ENCODE results near the gene ZBTB7C. TPM values are rescaled to one million over a fixed set of nuclear protein-coding genes. Genes with fewer than 3 reads are reported as not detected.

ZBTB7C gene
- total and polyA plus RNA-seq, 4 donors, result 0.19 to 1.1 (median 0.45) TPM

- Histone ChIP-seq H3K4me3 (ENCODE audit: low read depth in 1 of 3, low read length in 3 of 3) (no peak overlapping the region), H3K27me3 (ENCODE audit: control insufficient read depth in 4 of 4, insufficient read depth in 4 of 4, low read length in 3 of 4) (no peaks in the 10 kb centered on the region), H3K36me3 (ENCODE audit: control insufficient read depth in 4 of 4, insufficient read depth in 3 of 4, low read depth in 1 of 4, low read length in 3 of 4) (no peaks in the 10 kb centered on the region), H3K9ac (ENCODE audit: low read depth in 1 of 2, low read length in 2 of 2) (no peak overlapping the region), H3K4me1 (ENCODE audit: control insufficient read depth in 4 of 4, insufficient read depth in 4 of 4, low read length in 3 of 4) (no peaks in the 10 kb centered on the region), H3K9me3 (ENCODE audit: control insufficient read depth in 4 of 4, low read length in 3 of 4) (no peaks in the 10 kb centered on the region), H3K27ac (ENCODE audit: low read depth in 1 of 2, low read length in 2 of 2) (no peak overlapping the region)
- no peak for TF ChIP-seq JUND (IDR thresholded peaks at IDR 0.05)
- no peak for TF ChIP-seq FOXA1 (IDR thresholded peaks at IDR 0.05)
- no peak for TF ChIP-seq SP1 (IDR thresholded peaks at IDR 0.05)
- TF ChIP-seq NR2F2 (IDR thresholded peaks at IDR 0.05), result no peak
- TF ChIP-seq FOXA2 (IDR thresholded peaks at IDR 0.05), result no peak
- TF ChIP-seq, protein P1, sequence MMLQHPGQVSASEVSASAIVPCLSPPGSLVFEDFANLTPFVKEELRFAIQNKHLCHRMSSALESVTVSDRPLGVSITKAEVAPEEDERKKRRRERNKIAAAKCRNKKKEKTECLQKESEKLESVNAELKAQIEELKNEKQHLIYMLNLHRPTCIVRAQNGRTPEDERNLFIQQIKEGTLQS (IDR thresholded peaks at IDR 0.05), result no peak
- no peak for TF ChIP-seq RXRA (IDR thresholded peaks at IDR 0.05)
- no peak for TF ChIP-seq HNF4G (IDR thresholded peaks at IDR 0.05)
- TF ChIP-seq, protein P2, sequence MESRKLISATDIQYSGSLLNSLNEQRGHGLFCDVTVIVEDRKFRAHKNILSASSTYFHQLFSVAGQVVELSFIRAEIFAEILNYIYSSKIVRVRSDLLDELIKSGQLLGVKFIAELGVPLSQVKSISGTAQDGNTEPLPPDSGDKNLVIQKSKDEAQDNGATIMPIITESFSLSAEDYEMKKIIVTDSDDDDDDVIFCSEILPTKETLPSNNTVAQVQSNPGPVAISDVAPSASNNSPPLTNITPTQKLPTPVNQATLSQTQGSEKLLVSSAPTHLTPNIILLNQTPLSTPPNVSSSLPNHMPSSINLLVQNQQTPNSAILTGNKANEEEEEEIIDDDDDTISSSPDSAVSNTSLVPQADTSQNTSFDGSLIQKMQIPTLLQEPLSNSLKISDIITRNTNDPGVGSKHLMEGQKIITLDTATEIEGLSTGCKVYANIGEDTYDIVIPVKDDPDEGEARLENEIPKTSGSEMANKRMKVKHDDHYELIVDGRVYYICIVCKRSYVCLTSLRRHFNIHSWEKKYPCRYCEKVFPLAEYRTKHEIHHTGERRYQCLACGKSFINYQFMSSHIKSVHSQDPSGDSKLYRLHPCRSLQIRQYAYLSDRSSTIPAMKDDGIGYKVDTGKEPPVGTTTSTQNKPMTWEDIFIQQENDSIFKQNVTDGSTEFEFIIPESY (IDR thresholded peaks at IDR 0.05), result no peak
- TF ChIP-seq, protein P3, sequence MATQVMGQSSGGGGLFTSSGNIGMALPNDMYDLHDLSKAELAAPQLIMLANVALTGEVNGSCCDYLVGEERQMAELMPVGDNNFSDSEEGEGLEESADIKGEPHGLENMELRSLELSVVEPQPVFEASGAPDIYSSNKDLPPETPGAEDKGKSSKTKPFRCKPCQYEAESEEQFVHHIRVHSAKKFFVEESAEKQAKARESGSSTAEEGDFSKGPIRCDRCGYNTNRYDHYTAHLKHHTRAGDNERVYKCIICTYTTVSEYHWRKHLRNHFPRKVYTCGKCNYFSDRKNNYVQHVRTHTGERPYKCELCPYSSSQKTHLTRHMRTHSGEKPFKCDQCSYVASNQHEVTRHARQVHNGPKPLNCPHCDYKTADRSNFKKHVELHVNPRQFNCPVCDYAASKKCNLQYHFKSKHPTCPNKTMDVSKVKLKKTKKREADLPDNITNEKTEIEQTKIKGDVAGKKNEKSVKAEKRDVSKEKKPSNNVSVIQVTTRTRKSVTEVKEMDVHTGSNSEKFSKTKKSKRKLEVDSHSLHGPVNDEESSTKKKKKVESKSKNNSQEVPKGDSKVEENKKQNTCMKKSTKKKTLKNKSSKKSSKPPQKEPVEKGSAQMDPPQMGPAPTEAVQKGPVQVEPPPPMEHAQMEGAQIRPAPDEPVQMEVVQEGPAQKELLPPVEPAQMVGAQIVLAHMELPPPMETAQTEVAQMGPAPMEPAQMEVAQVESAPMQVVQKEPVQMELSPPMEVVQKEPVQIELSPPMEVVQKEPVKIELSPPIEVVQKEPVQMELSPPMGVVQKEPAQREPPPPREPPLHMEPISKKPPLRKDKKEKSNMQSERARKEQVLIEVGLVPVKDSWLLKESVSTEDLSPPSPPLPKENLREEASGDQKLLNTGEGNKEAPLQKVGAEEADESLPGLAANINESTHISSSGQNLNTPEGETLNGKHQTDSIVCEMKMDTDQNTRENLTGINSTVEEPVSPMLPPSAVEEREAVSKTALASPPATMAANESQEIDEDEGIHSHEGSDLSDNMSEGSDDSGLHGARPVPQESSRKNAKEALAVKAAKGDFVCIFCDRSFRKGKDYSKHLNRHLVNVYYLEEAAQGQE (IDR thresholded peaks at IDR 0.05), result no peak
- TF ChIP-seq RAD21 (IDR thresholded peaks at IDR 0.05), result no peak
- no peak for TF ChIP-seq GABPA (IDR thresholded peaks at IDR 0.05 in 1 of 2, conservative IDR thresholded peaks at IDR 0.05 in 1 of 2)
- TF ChIP-seq CTCF (IDR thresholded peaks at IDR 0.05; ENCODE audit: low read depth, low read length, missing input control), result no peak
- no peak for TF ChIP-seq TAF1 (conservative IDR thresholded peaks at IDR 0.05)
- no peak for TF ChIP-seq YY1 (IDR thresholded peaks at IDR 0.05)
- TF ChIP-seq EGR1 (IDR thresholded peaks at IDR 0.05; ENCODE audit: low read depth in 2 of 2), result no peak
- TF ChIP-seq, protein P4, sequence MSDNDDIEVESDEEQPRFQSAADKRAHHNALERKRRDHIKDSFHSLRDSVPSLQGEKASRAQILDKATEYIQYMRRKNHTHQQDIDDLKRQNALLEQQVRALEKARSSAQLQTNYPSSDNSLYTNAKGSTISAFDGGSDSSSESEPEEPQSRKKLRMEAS (IDR thresholded peaks at IDR 0.05), result no peak
- TF ChIP-seq HNF4A (conservative IDR thresholded peaks at IDR 0.05), result no peak
- DNase-seq (ENCODE audit: low spot score), result no peak
- WGBS, result 94% methylated on average over 9 of the region's 9 CpGs
These were observed 319.2 kb downstream of the ZBTB7C start for GRCh38 chr18:48090021-48090420.

Data from liver (tissue), 9 donors.